Esophagus (tissue), 2 donors: ENCODE data around the gene SEMA4A. TPM values are rescaled to one million over a fixed set of nuclear protein-coding genes. Genes with fewer than 3 reads are reported as not detected.
"Not testable (repeated sequence)": the region's sequence is repeated elsewhere in the genome, so short reads cannot be mapped to it uniquely, and the experiment has no call there.

Source experiments
- H3K27ac ChIP-seq, 2 donors: one replicate each; pipeline ENCODE4 v1.5.1; 2013; ENCODE audit warnings: low read depth in 2 of 2, mild to moderate bottlenecking in 2 of 2, inconsistent platforms in 1 of 2, low read length in 1 of 2, moderate library complexity in 1 of 2
- H3K27me3 ChIP-seq, 2 donors: one replicate each; pipeline ENCODE4 v1.6.1; 2013; ENCODE audit warnings: low read length in 2 of 2, control low read depth in 1 of 2, mild to moderate bottlenecking in 1 of 2; ENCODE audit not compliant: insufficient read depth in 2 of 2, control insufficient read depth in 1 of 2
- H3K36me3 ChIP-seq, 2 donors: one replicate each; pipeline ENCODE4 v1.6.1; 2013; ENCODE audit warnings: low read length in 1 of 2; ENCODE audit not compliant: control insufficient read depth in 2 of 2, insufficient read depth in 2 of 2
- H3K4me1 ChIP-seq, 2 donors: one replicate each; pipeline ENCODE4 v1.6.1; 2013; ENCODE audit warnings: low read length in 1 of 2; ENCODE audit not compliant: control insufficient read depth in 2 of 2, insufficient read depth in 2 of 2
- H3K4me3 ChIP-seq, 2 donors: one replicate each; pipeline ENCODE4 v1.5.1; 2013; ENCODE audit warnings: low read length in 2 of 2, mild to moderate bottlenecking in 2 of 2, low read depth in 1 of 2, moderate library complexity in 1 of 2
- H3K9me3 ChIP-seq, 2 donors: one replicate each; pipeline ENCODE4 v1.6.1; 2013; ENCODE audit warnings: mild to moderate bottlenecking in 2 of 2, low read depth in 1 of 2, low read length in 1 of 2, moderate library complexity in 1 of 2; ENCODE audit not compliant: control insufficient read depth in 2 of 2, insufficient read depth in 1 of 2
- WGBS, 2 donors: extraction: QIAGEN DNeasy Blood & Tissue Kit; methylation state at CpG; one replicate each; pipeline ENCODE4 v1.1.7; 2013; 5-methylcytosine and 5-hydroxymethylcytosine counted together
- polyA plus RNA-seq, 2 donors: library from polyadenylated mRNA; stranded (reverse); fragments of 200-250 nt; gene quantifications; one replicate each; pipeline ENCODE4 v1.2.3, GENCODE V29; 2013
- donor health status: healthy with polysubstance abuse.
- donor health status: Bipolar disorder and iron deficiency.

SEMA4A gene
- polyA plus RNA-seq, 2 donors = 23.8 to 24.9 TPM

DNA sequence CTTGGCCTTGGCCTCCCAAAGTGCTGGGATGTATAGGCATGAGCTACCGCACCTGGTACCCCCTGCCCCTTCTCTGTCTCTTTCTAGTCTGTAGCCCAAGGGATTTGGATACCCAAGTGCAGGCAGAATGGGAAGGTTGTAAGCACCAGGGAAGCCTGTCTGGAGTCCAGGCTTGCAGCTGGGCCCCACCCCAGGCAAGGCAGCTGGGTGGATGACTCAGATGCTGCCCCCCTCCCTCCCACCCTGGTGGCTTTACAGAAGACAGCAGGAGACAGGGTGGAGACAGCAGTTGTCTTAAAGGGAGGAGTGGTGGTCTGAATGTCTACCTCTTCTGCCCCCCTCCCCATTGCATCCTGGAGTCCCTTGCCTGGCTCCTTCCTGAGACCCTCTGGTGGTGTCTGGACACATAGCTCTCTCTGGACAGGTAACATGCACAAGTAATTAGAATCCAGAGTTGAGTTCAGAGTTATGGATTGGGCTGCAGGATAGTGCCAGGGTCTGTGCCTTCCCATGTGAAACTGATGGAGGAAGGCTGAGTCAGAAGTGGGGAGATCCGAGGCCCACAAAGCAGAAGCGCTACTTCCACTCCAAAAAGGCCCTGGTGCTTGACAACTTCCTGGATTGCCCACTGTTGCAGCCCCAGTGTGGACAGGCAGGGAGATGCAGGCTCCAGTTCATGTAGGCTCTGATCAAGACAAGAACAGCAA is 33.7 kb upstream of the SEMA4A start:
- 14 to 24% methylated on average over 3 of the region's 3 CpGs for WGBS, 2 donors
- Histone ChIP-seq H3K27ac (peak overlapping the region; percentile 94 to 97), H3K27me3 (no peaks in the 10 kb centered on the region), H3K9me3 (no peaks in the 10 kb centered on the region), H3K36me3 (no peaks in the 10 kb centered on the region), H3K4me1 (peaks cover 3 to 28% of the 10 kb centered on the region in 2 donors), H3K4me3 (peak overlapping the region in 1 of 2 donors; percentile 2)

DNA sequence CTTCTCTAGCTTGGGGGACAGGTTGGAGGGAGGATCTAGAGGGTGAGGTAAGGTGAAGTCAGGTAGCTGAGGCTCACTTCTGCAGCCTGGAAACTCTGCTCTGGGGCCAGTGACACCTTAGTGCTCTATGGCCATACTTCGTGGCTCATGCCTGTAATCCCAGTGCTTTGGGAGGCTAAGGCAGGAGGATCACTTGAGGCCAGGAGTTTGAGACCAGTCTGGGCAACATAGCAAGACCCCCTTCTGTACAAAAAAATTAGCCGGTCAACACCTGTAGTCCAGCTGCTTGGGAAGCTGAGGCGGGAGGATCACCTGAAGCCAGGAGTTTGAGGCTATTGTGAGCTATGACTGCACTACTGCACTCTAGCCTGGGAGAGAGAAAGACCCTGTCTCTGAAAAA is 33.1 kb upstream of the SEMA4A start:
- H3K4me3 ChIP-seq = peak overlapping the region in 1 of 2 donors; percentile 2
- H3K27ac ChIP-seq = peak overlapping the region; percentile 94 to 97
- no peaks in the 10 kb centered on the region for H3K9me3 ChIP-seq
- no peaks in the 10 kb centered on the region for H3K36me3 ChIP-seq
- 53 to 68% methylated on average over 3 of the region's 3 CpGs for WGBS, 2 donors
- H3K27me3 ChIP-seq = no peaks in the 10 kb centered on the region
- H3K4me1 ChIP-seq = peaks cover 3 to 33% of the 10 kb centered on the region in 2 donors

- not testable (repeated sequence) for H3K36me3 ChIP-seq, H3K27me3 ChIP-seq, H3K9me3 ChIP-seq, H3K4me3 ChIP-seq
- H3K4me1 ChIP-seq = peaks cover 4 to 34% of the 10 kb centered on the region in 2 donors
- WGBS, 2 donors = 22 to 48% methylated on average over 4 of the region's 4 CpGs
- H3K27ac ChIP-seq = peak overlapping the region; percentile 94 to 97
These were observed 32.4 kb upstream of the SEMA4A start for GRCh38 chr1:156121005-156121404.

GRCh38 chr1:156121457-156121856 is 31.9 kb upstream of the SEMA4A start:
- Histone ChIP-seq H3K4me3 (no peak overlapping the region), H3K27ac (peak overlapping the region; percentile 94 to 97), H3K27me3 (no peaks in the 10 kb centered on the region), H3K36me3 (no peaks in the 10 kb centered on the region), H3K4me1 (peaks cover 7 to 39% of the 10 kb centered on the region in 2 donors), H3K9me3 (no peaks in the 10 kb centered on the region)
- 59 to 62% methylated on average over 4 of the region's 4 CpGs for WGBS, 2 donors

DNA sequence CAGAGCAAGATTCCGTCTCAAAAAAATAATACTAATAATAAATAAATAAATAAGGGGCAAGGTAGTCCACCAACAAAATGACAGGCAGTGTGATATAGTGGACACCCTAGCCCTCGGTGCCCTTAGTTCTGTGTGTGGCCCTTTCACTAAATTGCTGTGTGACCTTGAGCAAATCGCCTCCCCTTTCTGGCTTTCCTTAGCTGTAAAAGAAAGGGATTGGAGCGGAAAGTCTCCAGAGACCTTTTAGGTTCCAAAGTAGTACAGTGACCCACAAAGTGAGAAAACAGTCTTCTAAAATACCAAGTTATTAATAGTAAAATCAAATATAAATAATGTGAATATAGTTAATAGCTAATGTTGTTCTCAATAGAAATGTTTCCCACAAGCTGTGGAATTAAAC is 31.3 kb upstream of the SEMA4A start:
- 29 to 31% methylated on average over 4 of the region's 4 CpGs for WGBS, 2 donors
- H3K4me1 ChIP-seq = peaks cover 11 to 45% of the 10 kb centered on the region in 2 donors
- H3K4me3 ChIP-seq = peak overlapping the region in 1 of 2 donors; percentile 37
- no peaks in the 10 kb centered on the region for H3K27me3 ChIP-seq
- H3K9me3 ChIP-seq = no peaks in the 10 kb centered on the region
- H3K27ac ChIP-seq = peak overlapping the region; percentile 94 to 97
- H3K36me3 ChIP-seq = no peaks in the 10 kb centered on the region

- Histone ChIP-seq H3K27ac (peak overlapping the region; percentile 97 to 100), H3K9me3 (no peaks in the 10 kb centered on the region), H3K4me3 (peak overlapping the region; percentile 36 to 37), H3K4me1 (peaks cover 11 to 46% of the 10 kb centered on the region in 2 donors), H3K36me3 (no peaks in the 10 kb centered on the region), H3K27me3 (no peaks in the 10 kb centered on the region)
- 13 to 22% methylated on average over 14 of the region's 14 CpGs for WGBS, 2 donors
These were observed 30.6 kb upstream of the SEMA4A start for GRCh38 chr1:156122519-156123355.

DNA sequence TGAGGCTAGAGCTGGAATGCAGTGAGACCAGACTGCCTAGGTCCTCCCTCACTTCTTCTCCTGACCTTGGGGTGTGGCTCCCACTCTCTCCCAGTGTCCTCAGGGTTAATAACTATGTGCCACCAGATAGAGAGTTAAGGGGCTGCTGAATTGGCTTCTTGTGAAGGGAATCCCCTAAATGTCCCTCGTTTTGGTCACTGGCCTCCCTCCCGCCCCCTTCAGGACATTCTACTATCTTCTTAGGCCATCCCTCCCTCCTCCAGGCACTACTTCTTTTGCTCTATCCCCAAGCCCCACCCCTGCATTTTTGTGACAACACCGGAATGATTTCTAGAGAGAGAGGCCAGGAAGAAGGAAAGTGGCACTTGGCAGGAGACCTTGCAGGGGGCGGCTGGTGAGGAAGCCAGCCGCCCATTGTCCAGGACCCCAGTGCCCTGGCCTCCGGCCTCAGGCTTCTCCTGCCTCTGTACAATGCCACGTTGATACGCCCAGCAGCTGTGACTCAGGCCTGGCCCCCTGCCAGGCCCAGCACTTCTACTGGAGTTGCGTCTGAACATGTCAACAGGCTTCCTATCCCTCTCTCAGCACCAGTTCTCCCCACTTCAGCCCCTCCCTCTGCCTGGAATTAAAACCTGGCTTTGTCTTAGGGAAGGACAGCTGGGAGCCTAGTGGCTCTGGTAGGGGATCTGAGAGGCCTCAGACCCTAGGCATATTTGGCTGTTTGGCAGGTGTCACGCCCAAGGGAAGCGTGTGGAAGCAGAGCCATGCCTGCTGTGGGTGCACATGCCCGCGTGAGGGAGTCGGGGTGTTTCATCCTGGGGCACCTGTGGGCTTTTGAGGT is 29.8 kb upstream of the SEMA4A start:
- peak overlapping the region in 1 of 2 donors; percentile 37 for H3K4me3 ChIP-seq
- no peaks in the 10 kb centered on the region for H3K27me3 ChIP-seq
- peak overlapping the region; percentile 97 to 100 for H3K27ac ChIP-seq
- H3K9me3 ChIP-seq = no peaks in the 10 kb centered on the region
- H3K4me1 ChIP-seq = peaks cover 14 to 51% of the 10 kb centered on the region in 2 donors
- no peaks in the 10 kb centered on the region for H3K36me3 ChIP-seq
- 11% methylated on average over 14 of the region's 14 CpGs for WGBS, 2 donors

DNA sequence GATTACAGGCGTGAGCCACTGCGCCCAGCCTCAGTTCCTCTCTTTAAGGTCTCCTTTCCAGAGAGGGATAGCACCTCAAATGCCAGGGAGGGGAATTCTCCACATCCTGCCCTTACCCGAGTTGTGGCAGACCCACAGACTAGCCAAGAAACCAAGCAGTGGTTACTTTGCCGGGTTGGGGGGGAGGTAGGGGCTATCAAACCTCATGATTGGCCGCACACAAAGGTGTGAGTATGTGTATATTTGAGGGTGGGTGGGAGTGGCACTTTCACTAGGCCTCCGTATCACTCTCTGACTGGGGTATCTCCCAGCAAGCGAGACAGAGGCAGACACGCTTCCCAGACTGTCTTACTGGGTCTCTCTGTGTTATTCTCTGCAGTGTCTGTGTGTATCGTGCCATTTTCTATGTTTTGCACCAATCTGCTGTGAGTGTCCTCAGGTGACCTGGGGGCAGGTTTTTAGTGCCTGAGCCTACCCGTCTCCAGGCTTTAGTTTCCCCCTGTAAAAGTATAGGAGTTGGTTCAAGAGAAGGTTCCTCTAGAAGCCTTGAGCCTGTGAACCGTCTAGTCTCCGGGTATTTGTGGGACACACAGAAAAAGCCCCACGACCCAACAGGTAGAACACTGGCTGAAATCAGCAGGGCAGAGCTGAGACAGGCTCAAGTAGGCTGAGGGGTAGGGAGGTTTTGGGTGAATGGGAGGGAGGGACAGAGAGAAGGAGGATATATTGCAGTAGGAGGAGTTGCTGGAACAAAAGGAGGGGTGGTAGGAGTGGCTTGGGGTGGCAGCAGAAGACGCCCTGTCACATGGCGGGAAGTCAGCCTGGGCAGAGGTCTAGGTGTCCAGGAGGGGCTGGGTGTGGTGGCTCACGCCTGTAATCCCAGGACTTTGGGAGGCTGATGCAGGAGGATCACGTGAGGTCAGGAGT is 28.6 kb upstream of the SEMA4A start:
- 23 to 39% methylated on average over 17 of the region's 17 CpGs for WGBS, 2 donors
- H3K9me3 ChIP-seq = no peaks in the 10 kb centered on the region
- no peaks in the 10 kb centered on the region for H3K36me3 ChIP-seq
- H3K27ac ChIP-seq = peak overlapping the region; percentile 98 to 99
- H3K4me3 ChIP-seq = no peak overlapping the region
- H3K4me1 ChIP-seq = peaks cover 17 to 55% of the 10 kb centered on the region in 2 donors
- H3K27me3 ChIP-seq = no peaks in the 10 kb centered on the region
